Measurements from ENCODE around the gene FGD3.

DNA sequence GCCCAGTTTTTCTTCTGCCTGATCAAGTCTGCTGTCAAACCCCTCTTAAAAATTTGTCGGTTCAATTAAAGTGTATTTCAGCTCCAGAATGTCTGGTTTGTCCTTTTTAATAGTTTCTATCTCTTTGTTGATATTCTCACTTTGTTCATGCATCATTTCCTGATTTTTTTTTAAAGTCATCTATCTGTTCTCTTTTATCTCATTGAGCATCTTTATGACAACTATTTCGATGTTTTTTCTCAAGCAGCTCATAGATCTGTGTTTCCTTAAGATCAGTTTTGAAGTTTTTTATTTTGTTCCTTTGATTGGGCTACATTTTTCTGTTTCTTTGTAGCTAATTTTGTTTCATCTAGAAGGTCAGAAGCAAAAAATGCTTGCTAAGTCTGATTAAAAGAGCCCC is 53.7 kb downstream of the FGD3 start:
- TF ChIP-seq, protein P1, sequence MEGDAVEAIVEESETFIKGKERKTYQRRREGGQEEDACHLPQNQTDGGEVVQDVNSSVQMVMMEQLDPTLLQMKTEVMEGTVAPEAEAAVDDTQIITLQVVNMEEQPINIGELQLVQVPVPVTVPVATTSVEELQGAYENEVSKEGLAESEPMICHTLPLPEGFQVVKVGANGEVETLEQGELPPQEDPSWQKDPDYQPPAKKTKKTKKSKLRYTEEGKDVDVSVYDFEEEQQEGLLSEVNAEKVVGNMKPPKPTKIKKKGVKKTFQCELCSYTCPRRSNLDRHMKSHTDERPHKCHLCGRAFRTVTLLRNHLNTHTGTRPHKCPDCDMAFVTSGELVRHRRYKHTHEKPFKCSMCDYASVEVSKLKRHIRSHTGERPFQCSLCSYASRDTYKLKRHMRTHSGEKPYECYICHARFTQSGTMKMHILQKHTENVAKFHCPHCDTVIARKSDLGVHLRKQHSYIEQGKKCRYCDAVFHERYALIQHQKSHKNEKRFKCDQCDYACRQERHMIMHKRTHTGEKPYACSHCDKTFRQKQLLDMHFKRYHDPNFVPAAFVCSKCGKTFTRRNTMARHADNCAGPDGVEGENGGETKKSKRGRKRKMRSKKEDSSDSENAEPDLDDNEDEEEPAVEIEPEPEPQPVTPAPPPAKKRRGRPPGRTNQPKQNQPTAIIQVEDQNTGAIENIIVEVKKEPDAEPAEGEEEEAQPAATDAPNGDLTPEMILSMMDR (IDR thresholded peaks at IDR 0.05): no peak
- no peak for TF ChIP-seq ZFX (IDR thresholded peaks at IDR 0.05; ENCODE audit: borderline replicate concordance)
